Spleen (tissue), 7 donors: ENCODE measurements around the gene CCDC54.

Experiments used
- CTCF ChIP-seq, 11 experiments: fragments of 200-600 bp in 7 of 11; fragments of 450-650 bp in 4 of 11; sonication (generic) in 4 of 11; IDR thresholded peaks in 8 of 11; conservative IDR thresholded peaks in 3 of 11; 1 replicate in 7 of 11; 2 replicates in 4 of 11; pipeline versions ENCODE4 v1.4.0 to v1.8.0; 2016 to 2021; ENCODE audit warnings: antibody characterized with exemption in 11 of 11, inconsistent platforms in 4 of 11, mild to moderate bottlenecking in 1 of 11
- POLR2A ChIP-seq, 3 donors: fragments of 450-650 bp; IDR thresholded peaks; one replicate each; pipeline ENCODE4 v1.5.1; 2017; ENCODE audit warnings: antibody characterized with exemption in 3 of 3, mild to moderate bottlenecking in 1 of 3
- POLR2AphosphoS5 ChIP-seq, 3 donors: sonication (generic); formaldehyde crosslinking; IDR thresholded peaks; one replicate each; pipeline ENCODE4 v1.5.1; 2017; ENCODE audit warnings: antibody characterized with exemption in 3 of 3
- donor health status: DM: no; HTN: no; CAD: no; lungs with moderate emphysema.
- donor health status: DM: no; HTN: no; CAD: no.
- donor health status: DM: no; HTN: no; CAD: no.

DNA sequence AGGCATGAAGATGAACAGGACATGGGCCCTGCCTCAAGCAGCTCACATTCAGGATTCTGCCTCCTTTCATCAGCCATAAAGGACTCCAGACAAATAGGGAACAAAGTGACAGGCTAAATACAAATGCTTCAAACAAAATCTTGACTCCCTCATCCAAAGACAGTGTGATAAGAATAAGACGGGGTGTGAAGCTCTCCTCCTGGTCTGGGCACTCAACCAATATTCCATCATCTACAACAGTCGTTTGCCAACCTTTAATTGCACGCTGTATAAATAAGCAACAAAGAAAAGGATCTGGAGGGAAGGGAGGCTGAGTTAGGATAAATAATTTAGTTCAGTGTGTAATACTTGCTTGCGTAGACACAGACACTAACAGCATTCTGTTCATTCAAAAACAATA, 5.4 kb downstream of the CCDC54 start:
- no peak for TF ChIP-seq CTCF (IDR thresholded peaks at IDR 0.05 in 8 of 11, conservative IDR thresholded peaks at IDR 0.05 in 3 of 11)
- no peak for TF ChIP-seq POLR2AphosphoS5 (IDR thresholded peaks at IDR 0.05)
- no peak for TF ChIP-seq POLR2A (IDR thresholded peaks at IDR 0.05)
